Suppressor macrophage treated with lipopolysaccharide for 1 hour (primary cell): ENCODE results near the gene PCBP3.

Experiments used
- DNase-seq, 3 donors: peaks; one replicate each; pipeline ENCODE4 v3.0.0-alpha.2; 2020 to 2022

PCBP3 gene

GRCh38 chr21:45831991-45832740 lies 188.6 kb downstream of the PCBP3 start:
- no peak for DNase-seq

GRCh38 chr21:45832741-45833235 lies 189.3 kb downstream of the PCBP3 start:
- peak in 1 of 3 donors; percentile 17 for DNase-seq

GRCh38 chr21:45833414-45833813 lies 189.9 kb downstream of the PCBP3 start:
- DNase-seq, result no peak

DNA sequence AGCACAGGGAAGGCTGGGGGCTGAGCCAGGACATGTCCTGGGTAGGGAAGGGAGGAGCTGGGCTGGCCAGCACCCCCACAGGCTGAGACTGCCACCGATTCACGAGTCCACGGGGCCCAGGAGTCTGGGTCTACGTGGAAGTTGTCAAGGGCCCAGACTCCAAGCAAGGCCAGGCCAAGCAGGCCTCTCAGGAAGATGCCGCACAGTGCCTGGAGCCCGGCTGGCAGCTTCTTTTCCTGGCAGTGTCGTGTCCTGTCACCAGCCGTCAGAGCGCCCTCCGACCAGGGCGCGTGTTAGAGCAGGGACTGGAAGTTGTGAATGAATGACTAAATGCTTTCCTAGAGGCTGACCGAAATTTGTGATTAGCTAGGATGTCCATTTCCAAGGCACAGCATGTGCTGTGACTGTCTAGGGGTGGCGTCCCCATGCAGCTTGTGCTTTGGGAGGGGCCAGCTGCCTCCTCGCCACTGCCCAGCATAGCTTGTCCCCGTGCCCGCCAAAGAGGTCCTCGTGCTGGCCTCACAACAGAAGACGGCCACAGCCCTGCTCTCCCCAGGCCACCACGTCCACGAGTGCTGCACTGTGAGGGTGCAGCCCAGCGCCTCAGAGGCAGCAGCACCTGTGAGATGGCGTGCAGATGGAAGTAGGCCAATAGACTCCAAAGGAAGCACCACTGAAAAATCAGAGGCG lies 190.6 kb downstream of the PCBP3 start:
- DNase-seq, result no peak

GRCh38 chr21:45834821-45835293 lies 191.3 kb downstream of the PCBP3 start:
- DNase-seq, result no peak

GRCh38 chr21:45835301-45836267 lies 192.1 kb downstream of the PCBP3 start:
- no peak for DNase-seq

- no peak for DNase-seq
Measured at GRCh38 chr21:45836268-45836655, 192.7 kb downstream of the PCBP3 start.

GRCh38 chr21:45836694-45837670 lies 193.5 kb downstream of the PCBP3 start:
- DNase-seq, result no peak

DNA sequence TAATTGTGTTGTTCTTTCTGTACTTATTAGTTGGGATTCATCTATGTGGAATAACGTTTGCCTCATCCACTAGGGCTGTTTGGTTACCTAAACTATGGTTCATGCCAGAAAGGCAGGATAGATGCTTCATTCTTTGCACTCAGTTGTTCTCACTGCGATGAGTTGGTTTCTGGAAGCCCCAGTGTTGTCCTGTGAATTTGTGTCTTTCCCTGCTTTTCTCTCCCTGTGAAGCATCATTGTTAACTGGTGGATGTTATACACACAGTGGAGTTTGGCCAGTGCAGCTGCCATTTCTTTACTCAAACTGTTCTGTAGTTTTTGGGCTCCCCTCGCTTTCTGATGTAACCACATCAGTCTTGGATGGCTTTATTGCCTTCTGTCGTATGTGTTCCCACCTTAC lies 194.4 kb downstream of the PCBP3 start:
- no peak for DNase-seq

- no peak for DNase-seq
Measured at GRCh38 chr21:45838634-45839033, 195.1 kb downstream of the PCBP3 start.

- no peak for DNase-seq
Measured at GRCh38 chr21:45839274-45839673, 195.7 kb downstream of the PCBP3 start.

GRCh38 chr21:45841033-45841432 lies 197.5 kb downstream of the PCBP3 start:
- DNase-seq, result no peak

- no peak for DNase-seq
Measured at GRCh38 chr21:45843426-45843825, 199.9 kb downstream of the PCBP3 start.

GRCh38 chr21:45844181-45844580 lies 200.7 kb downstream of the PCBP3 start:
- no peak for DNase-seq

DNA sequence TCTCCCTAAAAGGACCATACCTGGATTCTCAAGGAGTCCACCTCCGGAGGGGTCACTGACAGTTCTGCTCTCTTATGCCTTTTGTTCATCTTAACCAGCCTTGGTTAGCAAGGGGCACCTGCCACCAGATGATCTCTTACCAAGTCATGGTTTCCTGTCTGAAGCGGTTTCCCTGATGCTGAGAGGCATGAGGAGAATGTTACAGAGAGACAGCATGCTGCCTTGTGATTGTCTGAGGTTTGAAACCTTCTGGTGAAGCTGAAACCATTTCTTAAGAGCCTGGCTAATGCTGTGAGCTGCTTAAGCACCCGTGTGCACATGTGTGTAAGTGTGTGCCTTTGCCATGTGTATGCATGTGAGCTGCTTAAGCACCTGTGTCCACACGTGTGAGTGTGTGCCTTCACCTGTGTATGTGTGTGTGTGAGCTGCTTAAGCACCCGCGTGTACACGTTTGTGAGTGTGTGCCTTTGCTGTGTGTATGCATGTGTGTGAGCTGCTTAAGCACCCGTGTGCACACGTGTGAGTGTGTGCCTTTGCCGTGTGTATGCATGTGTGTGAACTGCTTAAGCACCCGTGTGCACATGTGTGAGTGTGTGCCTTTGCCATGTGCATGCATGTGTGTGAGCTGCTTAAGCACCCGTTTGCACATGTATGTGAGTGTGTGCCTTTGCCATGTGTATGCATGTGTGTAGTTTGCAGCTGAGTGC lies 201.7 kb downstream of the PCBP3 start:
- DNase-seq, result no peak

DNA sequence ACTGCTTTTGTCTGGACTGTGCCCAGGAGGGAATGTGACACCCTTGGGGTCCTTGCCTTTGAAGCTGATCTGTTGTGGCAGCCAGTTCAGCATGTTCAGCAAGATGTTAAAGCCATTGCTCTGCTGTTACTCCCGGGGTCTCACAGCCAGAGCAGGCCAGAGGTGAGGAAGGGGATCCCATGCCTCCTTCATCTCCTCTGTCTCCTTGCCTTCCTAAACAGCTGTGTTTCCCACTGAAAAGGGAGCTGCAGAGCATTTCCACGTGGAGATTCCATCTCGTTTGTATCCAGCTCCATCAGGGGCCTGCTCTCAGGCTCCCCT lies 202.2 kb downstream of the PCBP3 start:
- DNase-seq, result no peak

DNA sequence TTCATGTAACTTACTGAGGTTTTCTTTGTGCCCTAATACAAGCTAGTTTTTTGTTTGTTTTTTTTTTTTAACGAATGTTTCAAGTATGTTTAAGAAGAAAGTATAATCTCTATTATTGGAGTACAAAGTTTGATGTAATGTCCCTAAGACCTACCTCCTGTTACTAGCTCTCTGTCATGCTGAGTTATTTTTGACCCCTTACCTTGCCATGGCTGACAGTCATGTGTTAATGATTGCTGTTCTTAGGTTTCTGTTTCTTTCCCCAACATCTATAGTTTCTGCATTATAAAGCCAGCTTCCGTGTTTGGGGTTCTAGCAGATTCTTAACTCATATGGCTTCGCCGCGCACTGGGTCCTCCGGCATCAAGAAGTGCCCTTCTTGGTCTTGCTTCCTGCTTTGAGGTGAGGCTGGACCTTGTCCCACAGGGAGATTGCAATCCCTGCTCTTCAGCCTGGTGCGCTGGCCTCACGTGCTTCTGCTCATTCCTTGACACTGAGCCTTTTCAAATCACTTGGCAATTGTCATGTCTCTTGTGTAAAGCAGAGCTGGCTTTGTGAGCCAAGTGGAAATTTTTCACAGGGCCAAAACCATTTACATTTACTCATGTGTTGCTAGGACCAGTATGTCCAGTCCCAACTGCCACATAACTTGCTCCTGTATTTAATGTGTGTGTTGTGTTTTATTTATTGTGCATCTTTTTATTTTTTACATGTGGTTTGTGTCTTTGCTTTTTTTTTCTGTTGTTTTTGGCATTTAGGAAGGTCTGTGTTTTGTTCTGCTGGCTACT lies 203.0 kb downstream of the PCBP3 start:
- DNase-seq, result no peak

DNA sequence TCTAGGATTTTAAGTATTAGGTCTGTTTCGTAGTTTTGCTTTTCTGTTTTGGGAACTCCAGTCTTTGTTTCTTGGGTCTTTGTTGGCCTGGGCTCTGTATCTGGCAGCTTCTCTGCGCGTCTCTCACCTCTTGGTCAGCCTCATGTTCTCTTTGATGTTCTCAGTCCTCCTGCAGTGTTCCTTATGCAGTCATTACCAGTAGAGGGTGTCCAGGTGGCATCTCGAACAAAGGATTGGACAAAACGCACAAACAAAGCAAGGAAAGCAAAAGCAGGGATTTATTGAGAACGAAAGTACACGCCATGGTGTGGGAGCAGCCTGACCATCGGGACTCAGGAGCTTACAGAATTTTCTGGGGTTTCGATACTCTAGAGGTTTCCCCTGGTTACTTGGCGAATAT lies 204.3 kb downstream of the PCBP3 start:
- no peak for DNase-seq

- no peak for DNase-seq
Measured at GRCh38 chr21:45848331-45848730, 204.8 kb downstream of the PCBP3 start.

DNA sequence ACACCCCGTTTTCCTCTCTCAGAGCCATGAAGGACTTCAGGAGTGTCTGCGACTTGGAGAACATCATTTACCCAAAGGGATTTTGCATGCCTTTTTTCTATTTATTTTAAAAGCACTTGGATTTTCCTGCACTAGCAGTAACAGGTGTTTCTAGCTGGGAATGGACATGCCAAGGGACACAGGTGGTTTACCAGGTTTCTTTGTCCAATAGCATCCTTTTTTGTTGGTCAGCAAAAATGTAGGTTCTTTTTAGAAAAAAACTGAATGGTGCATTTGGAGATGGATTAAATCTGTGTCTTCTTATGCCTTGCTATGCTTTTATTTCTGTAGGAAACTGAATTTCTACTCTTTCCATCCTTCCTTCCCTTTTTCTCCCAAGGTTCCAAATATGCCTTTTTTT lies 205.3 kb downstream of the PCBP3 start:
- no peak for DNase-seq
